ENCODE results near the gene FBXO4. TPM values are rescaled to one million over a fixed set of nuclear protein-coding genes. Genes with fewer than 3 reads are reported as not detected.

FBXO4 gene
- total RNA-seq, 4 donors from 2014 or later: 7.6 to 16.5 (median 7.9) TPM

DNA sequence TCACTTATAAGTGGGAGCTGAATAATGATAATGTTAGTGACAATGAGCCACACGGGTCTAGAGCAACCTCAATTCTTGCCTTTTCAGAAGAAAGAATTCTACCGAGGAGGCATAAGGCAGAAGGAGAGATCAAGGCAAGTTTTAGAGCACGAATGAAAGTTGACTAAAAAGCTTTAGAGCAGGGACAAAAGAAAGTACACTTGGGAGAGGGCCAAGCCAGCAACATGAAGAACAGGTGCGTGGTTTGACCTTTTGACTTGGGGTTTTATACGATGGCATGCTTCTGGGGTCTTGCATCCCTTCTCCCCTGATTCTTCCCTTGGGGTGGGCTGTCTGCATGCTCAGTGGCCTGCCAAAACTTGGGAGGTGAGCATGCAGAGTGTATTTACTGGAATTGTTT is 42.3 kb upstream of the FBXO4 start:
- no peak for DNase-seq
- H3K36me3 ChIP-seq: no peaks in the 10 kb centered on the region
- no peak overlapping the region for H3K27ac ChIP-seq
- no peaks in the 10 kb centered on the region for H3K9me3 ChIP-seq
- no peaks in the 10 kb centered on the region for H3K27me3 ChIP-seq
- TF ChIP-seq POLR2A (IDR thresholded peaks at IDR 0.05) (no peak), CTCF (IDR thresholded peaks at IDR 0.05) (no peak)
- no peak overlapping the region for H3K4me3 ChIP-seq
- H3K4me1 ChIP-seq: no peaks in the 10 kb centered on the region

- Histone ChIP-seq H3K4me3 (no peak overlapping the region), H3K4me1 (no peaks in the 10 kb centered on the region), H3K27me3 (no peaks in the 10 kb centered on the region), H3K36me3 (no peaks in the 10 kb centered on the region), H3K9me3 (no peaks in the 10 kb centered on the region), H3K27ac (no peak overlapping the region)
- TF ChIP-seq POLR2A (IDR thresholded peaks at IDR 0.05): no peak
- no peak for TF ChIP-seq CTCF (IDR thresholded peaks at IDR 0.05)
- no peak for DNase-seq
Measured at GRCh38 chr5:41883243-41883642, 41.8 kb upstream of the FBXO4 start.

GRCh38 chr5:41883936-41884335 is 41.1 kb upstream of the FBXO4 start:
- Histone ChIP-seq H3K27me3 (no peaks in the 10 kb centered on the region), H3K4me3 (no peak overlapping the region), H3K4me1 (no peaks in the 10 kb centered on the region), H3K36me3 (no peaks in the 10 kb centered on the region), H3K9me3 (no peaks in the 10 kb centered on the region), H3K27ac (no peak overlapping the region)
- TF ChIP-seq CTCF (IDR thresholded peaks at IDR 0.05) (no peak), POLR2A (IDR thresholded peaks at IDR 0.05) (no peak)
- no peak for DNase-seq

GRCh38 chr5:41885286-41885685 is 39.8 kb upstream of the FBXO4 start:
- TF ChIP-seq POLR2A (IDR thresholded peaks at IDR 0.05): no peak
- no peak for TF ChIP-seq CTCF (IDR thresholded peaks at IDR 0.05)
- Histone ChIP-seq H3K4me1 (no peaks in the 10 kb centered on the region), H3K36me3 (no peaks in the 10 kb centered on the region), H3K4me3 (no peak overlapping the region), H3K27ac (no peak overlapping the region), H3K27me3 (no peaks in the 10 kb centered on the region), H3K9me3 (no peaks in the 10 kb centered on the region)
- no peak for DNase-seq

DNA sequence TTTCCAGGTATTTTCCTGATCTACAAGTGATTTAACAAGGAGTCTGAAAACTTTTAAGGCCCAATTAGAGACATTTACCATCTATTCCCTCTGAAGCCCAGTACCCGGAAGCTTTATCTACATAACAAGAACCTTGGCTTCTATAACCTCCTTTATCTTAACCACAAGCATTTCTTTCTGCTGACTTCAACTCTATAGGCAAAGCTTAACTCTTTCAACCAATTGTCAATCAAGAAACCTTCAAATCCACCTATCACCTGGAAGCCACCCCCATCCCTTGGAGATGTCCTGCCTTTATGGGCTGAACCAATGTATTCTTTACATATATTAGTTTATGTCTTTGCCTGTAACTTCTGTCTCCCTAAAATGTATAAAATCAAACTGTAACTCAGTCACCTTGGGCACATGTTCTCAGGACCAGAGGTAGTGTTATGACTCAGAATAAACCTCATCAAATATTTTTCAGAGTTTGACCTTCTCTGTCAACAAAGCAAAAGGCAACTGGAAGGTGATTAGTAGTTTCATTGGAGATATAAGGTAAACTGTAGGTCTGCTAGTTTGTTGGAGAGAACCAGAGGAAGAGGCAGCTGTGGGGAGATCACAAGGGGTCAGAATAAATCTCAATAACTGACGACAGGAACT is 33.9 kb upstream of the FBXO4 start:
- no peak for DNase-seq
- H3K36me3 ChIP-seq: no peaks in the 10 kb centered on the region
- no peaks in the 10 kb centered on the region for H3K4me1 ChIP-seq
- no peak overlapping the region for H3K4me3 ChIP-seq
- no peaks in the 10 kb centered on the region for H3K27me3 ChIP-seq
- TF ChIP-seq CTCF (IDR thresholded peaks at IDR 0.05) (no peak), POLR2A (IDR thresholded peaks at IDR 0.05) (no peak)
- no peaks in the 10 kb centered on the region for H3K9me3 ChIP-seq
- no peak overlapping the region for H3K27ac ChIP-seq

GRCh38 chr5:41892031-41892430 is 33.0 kb upstream of the FBXO4 start:
- no peak for TF ChIP-seq CTCF (IDR thresholded peaks at IDR 0.05)
- TF ChIP-seq POLR2A (IDR thresholded peaks at IDR 0.05): no peak
- Histone ChIP-seq H3K36me3 (no peaks in the 10 kb centered on the region), H3K9me3 (no peaks in the 10 kb centered on the region), H3K4me1 (no peaks in the 10 kb centered on the region), H3K27me3 (no peaks in the 10 kb centered on the region), H3K4me3 (no peak overlapping the region), H3K27ac (no peak overlapping the region)
- DNase-seq: no peak
